ENCODE data around the gene PALLD. TPM values are rescaled to one million over a fixed set of nuclear protein-coding genes. Genes with fewer than 3 reads are reported as not detected.
"Not testable (repeated sequence)": the region's sequence is repeated elsewhere in the genome, so short reads cannot be mapped to it uniquely, and the experiment has no call there.

PALLD gene
- total RNA-seq, 2 donors from 2014 or later, result 92.7 to 138 TPM

DNA sequence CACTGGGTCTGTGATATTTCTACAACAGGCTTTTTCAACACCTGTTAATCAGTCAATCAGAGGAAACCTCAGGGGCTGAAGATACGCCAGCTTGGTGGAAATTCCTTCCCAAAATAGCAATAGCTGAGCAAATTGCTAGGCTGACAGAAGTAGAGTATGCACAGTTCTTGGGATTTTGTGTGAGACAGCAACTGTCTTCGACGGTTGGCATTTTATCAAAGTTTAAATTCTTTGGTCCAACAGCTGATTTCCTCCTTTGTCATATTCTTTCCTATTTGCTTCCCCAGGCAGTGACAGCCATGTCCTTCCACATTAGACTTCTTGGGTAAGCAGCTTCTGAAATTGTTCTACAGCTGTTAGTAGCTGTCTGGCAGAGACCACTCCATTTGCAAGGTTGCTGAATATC lies 8.0 kb upstream of the PALLD start:
- intact Hi-C loops (cut with DNase I, micrococcal nuclease), result no loop called here
- ATAC-seq, result no peak
- DNase-seq, result no peak

DNA sequence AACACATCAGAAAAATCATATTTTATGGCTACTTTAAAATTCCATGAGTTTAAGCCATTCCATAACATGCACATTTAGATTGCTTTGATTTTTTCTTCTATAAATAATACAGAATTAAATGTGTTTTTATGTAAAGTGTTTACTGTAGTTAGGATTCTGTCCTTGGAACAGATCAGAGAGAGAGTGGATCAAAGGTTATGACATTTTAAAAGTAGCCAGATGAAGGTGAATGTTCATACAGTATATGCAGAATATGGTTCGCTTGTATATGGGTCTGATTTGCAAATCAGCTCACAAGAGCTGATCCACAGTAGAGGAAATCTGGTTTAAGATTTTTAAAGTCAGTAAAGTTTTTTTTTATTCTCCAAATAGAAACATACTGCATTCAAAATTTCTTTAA lies 7.2 kb upstream of the PALLD start:
- DNase-seq (no peak), ATAC-seq (no peak)
- intact Hi-C loops (cut with DNase I, micrococcal nuclease), result no loop called here

DNA sequence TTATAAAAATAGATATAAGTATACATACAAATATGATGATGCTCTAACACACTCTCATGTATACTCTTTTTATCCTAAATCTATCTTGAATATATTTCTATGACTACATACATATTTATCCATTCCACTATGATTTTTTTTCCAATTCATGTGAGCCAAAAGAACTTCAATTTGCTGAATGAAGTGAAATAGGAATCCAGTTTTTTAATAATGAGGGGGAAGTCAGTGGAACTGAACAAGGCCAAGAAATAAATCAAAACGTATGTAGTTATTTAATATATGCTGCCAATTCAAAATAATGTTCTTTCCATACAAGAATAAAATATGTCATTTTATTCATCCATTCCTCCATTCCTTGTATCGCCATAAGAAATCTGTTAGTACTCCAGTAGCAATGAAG lies 6.1 kb upstream of the PALLD start:
- DNase-seq (no peak), ATAC-seq (no peak)
- intact Hi-C loops (cut with DNase I, micrococcal nuclease), result no loop called here

DNA sequence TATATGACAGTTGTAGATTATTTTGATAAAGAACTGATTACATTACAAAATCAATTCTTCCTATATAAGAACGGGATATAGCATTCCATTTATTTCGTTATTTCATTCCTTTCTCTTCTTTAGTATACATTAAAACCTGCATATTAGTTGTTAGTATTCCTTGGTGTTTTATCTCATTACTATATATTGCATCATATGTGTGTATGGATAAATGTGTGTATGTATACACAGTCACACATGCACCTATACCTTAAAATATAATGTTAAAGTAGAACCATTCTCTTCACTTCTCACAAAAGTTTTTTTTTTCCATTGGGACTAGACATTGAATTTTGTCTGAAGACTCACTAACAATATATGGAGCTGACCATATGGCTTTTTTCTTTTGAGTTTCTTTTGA lies 5.3 kb upstream of the PALLD start:
- DNase-seq (no peak), ATAC-seq (no peak)
- intact Hi-C loops (cut with DNase I, micrococcal nuclease), result no loop called here

- intact Hi-C loops (cut with DNase I, micrococcal nuclease), result no loop called here
- DNase-seq, result no peak
- no peak for ATAC-seq
Observed at GRCh38 chr4:168498251-168498650, 1.4 kb downstream of the PALLD start.

DNA sequence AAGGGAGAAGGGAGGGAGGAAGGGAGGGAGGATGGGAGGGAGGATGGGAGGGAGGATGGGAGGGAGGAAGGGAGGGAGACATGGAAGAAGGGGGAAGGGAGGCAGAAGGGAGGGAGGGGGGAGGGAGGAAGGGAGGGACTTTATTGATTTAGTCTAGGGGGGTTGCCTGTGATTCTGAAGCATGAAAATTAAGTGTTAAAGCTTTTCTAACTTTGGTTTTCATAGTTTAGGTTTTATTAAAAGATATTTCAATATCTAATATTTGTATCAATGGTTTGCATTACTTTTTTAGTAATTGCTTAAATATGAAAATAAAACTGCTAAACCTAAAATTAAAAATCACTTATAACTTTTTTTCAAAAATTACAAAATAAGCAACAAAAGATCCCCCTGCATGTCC lies 2.4 kb downstream of the PALLD start:
- ATAC-seq, result no peak
- intact Hi-C loops (cut with DNase I, micrococcal nuclease), result no loop called here

DNA sequence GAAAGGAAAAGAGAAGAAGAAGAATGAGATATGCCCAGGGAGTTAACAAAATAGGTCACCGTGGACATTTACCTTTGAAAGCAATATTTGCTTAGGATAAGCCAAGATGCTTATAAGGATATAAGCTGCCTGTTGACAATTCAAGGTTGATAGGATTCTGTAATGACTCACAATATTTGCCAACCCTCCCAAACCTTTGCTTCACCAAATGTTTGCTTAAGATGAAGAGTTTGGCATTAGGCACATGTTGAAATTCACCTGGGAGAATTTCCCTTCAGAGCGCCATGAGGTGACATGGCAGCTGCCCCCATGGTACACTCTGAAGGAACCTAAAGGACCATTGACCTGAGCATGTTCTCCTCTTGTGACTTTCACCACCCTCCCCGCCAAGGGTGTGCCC lies 4.6 kb downstream of the PALLD start:
- intact Hi-C loops (cut with DNase I, micrococcal nuclease), result no loop called here
- DNase-seq, result peak in 1 of 2 donors; percentile 6
- ATAC-seq, result peak; percentile 97

More for the DNA sequence above, 2.4 kb downstream of the PALLD start:
- DNase-seq, result no peak

GRCh38 chr4:168502861-168503260 lies 6.0 kb downstream of the PALLD start:
- intact Hi-C loops (cut with DNase I, micrococcal nuclease), result no loop called here
- ATAC-seq (no peak), DNase-seq (no peak)

GRCh38 chr4:168503652-168504362 lies 7.0 kb downstream of the PALLD start:
- DNase-seq, result no peak
- no peak for ATAC-seq
- intact Hi-C loops (cut with DNase I, micrococcal nuclease), result no loop called here

GRCh38 chr4:168504526-168504925 lies 7.7 kb downstream of the PALLD start:
- ATAC-seq, result no peak
- DNase-seq, result no peak
- intact Hi-C loops (cut with DNase I, micrococcal nuclease), result no loop called here

GRCh38 chr4:168506014-168506413 lies 9.2 kb downstream of the PALLD start:
- DNase-seq (no peak), ATAC-seq (no peak)
- intact Hi-C loops (cut with DNase I, micrococcal nuclease), result no loop called here

DNA sequence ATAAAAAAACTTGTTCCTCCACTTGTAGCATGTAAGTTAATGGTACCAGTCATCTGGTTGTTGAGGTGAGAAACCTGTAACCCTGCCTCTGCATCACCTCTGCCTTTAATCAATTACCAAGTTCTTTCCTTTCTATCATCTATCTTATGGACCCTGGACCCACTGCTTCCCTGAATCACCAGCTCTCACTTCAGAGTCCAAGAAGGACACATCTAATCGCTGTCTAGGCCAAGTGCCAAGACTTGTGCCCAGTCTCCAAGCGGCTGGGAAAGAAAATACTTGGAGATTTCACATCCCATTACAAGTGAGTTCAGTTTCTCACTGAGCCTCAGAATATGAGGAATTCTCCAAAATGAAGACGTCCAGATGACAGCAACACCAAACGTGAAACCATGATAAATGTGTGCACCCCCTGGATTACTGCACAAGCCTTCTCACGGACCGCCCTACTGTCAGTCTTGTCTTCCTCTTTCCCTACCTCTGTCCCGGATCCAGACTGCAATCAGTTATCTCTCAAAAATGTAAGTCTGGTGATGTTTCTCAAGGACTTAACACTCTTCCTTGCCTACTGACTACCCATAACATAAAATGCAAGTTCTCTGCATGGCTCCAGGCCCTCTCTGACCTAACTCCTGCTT lies 10.4 kb downstream of the PALLD start:
- ATAC-seq (no peak), DNase-seq (no peak)
- intact Hi-C loops (cut with DNase I, micrococcal nuclease), result no loop called here

DNA sequence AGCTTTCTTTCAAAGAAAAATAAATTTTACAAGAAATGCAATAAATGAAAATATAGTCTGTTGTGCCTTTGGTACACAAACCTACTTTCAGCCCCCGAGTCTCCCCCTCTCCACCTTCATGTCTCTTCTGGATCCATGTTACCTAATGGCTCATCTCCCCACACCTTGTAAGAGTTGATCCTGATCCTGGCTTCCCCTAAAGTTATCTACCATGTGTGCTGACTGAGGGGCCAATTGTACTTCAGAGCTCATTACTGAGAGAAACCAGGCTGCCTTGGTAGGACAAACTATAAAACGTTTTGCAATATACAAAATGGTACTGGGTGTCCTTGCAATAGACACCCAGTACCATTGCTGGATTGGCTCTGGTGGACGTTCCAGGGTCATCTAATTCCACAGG lies 11.8 kb downstream of the PALLD start:
- DNase-seq, result no peak
- no peak for ATAC-seq
- intact Hi-C loops (cut with DNase I, micrococcal nuclease), result no loop called here

- DNase-seq (no peak), ATAC-seq (no peak)
- intact Hi-C loops (cut with DNase I, micrococcal nuclease), result no loop called here
Observed at GRCh38 chr4:168509786-168510185, 12.9 kb downstream of the PALLD start.

DNA sequence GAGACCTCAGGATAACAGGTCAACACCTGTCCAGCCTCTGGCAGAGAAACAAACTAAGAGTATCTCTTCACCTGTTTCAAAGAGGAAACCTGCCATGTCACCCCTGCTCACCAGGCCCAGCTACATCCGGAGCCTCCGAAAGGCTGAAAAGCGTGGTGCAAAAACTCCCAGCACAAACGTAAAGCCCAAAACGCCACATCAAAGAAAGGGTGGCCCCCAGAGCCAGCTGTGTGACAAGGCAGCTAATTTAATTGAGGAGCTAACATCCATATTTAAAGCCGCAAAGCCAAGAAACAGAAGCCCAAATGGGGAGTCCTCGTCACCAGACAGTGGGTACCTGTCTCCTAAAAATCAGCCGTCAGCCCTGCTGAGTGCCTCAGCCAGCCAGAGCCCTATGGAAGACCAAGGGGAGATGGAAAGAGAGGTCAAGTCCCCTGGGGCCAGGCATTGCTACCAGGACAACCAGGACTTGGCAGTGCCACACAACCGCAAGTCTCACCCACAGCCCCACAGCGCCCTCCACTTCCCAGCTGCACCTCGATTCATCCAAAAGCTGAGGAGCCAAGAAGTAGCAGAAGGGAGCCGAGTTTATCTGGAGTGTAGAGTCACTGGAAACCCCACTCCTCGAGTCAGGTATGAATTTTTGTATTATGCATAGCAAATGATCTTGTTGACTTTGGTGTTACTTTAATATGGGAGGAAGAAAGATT lies 15.1 kb downstream of the PALLD start:
- intact Hi-C loops (cut with DNase I, micrococcal nuclease), result no loop called here
- no peak for ATAC-seq
- peak in 1 of 2 donors; percentile 11 for DNase-seq

DNA sequence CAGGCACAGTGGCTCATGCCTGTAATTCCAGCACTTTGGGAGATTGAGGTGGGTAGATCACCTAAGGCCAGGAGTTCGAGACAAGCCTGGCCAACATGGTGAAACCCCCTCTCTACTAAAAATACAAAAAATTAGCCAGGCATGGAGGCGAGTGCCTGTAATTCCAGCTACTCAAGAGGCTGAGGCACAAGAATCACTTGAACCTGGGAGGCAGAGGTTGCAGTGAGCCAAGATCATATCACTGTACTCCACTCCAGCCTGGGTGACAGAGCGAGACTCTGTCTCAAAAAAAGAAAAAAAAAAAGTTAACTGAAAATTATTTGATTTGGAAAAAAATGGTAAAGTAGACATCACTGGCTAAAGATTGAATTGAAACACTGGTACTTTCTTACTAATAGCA lies 17.0 kb downstream of the PALLD start:
- ATAC-seq; DNase-seq; intact Hi-C loops (cut with DNase I, micrococcal nuclease): not testable (repeated sequence)

GRCh38 chr4:168514249-168514852 lies 17.5 kb downstream of the PALLD start:
- DNase-seq (no peak), ATAC-seq (no peak)
- intact Hi-C loops (cut with DNase I, micrococcal nuclease), result no loop called here

- intact Hi-C loops (cut with DNase I, micrococcal nuclease), result no loop called here
Observed at GRCh38 chr4:168515222-168516011, 18.6 kb downstream of the PALLD start.

DNA sequence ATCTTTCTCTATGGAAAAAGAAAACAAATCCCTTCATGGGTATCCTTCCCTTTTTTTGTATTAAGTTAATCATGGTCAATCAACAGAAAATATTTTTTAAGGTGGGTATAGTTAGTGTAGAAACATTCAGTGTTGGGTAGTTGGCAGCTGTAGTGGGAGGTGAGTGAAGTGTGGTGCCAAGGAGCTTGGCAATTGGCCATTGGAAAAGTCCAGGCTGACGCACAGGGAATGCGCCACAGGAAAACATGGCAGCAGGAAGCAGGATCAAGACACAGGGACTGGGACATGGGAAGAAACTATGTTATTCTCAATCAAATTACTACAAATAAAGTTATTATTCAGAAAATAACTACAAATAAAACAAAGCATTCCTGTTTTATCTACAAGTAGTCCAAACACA lies 20.0 kb downstream of the PALLD start:
- ATAC-seq (no peak), DNase-seq (no peak)
- intact Hi-C loops (cut with DNase I, micrococcal nuclease), result no loop called here

More at GRCh38 chr4:168515222-168516011, 18.6 kb downstream of the PALLD start:
- DNase-seq (no peak), ATAC-seq (no peak)
